Smooth muscle cell (in vitro differentiated cells): ENCODE measurements around the gene RPL29. TPM values are rescaled to one million over a fixed set of nuclear protein-coding genes. Genes with fewer than 3 reads are reported as not detected.

Experiments
- DNase-seq: peaks from one replicate; lab custom pipeline; 2025; ENCODE audit not compliant: unreplicated experiment; lab: John Stamatoyannopoulos, UW
- H2AFZ ChIP-seq: fragments of 200-600 bp; sonication (generic); 2 replicates; pipeline ENCODE4 v1.6.0; 2016; ENCODE audit warnings: antibody characterized with exemption, low read depth, mild to moderate bottlenecking
- H3F3A ChIP-seq: fragments of 200-600 bp; sonication (generic); 2 replicates; pipeline ENCODE4 v1.6.0; 2017; ENCODE audit warnings: antibody characterized with exemption, low read depth
- H3K27ac ChIP-seq: fragments of 200-600 bp; sonication (generic); 2 replicates; pipeline ENCODE4 v1.5.1; 2016; ENCODE audit warnings: low read depth, mild to moderate bottlenecking
- H3K27me3 ChIP-seq: fragments of 200-600 bp; sonication (generic); 2 replicates; pipeline ENCODE4 v1.6.1; 2016; ENCODE audit warnings: low read depth, mild to moderate bottlenecking
- H3K36me3 ChIP-seq: fragments of 200-600 bp; sonication (generic); 2 replicates; pipeline ENCODE4 v1.5.1; 2016; ENCODE audit warnings: low read depth
- H3K4me1 ChIP-seq: fragments of 200-600 bp; sonication (generic); 2 replicates; pipeline ENCODE4 v1.5.1; 2016; ENCODE audit warnings: low read depth
- H3K4me2 ChIP-seq: fragments of 200-600 bp; sonication (generic); 2 replicates; pipeline ENCODE4 v1.6.0; 2016; ENCODE audit warnings: mild to moderate bottlenecking
- H3K4me3 ChIP-seq: fragments of 200-600 bp; sonication (generic); 2 replicates; pipeline ENCODE4 v1.5.1; 2016; ENCODE audit warnings: mild to moderate bottlenecking
- H3K79me2 ChIP-seq: fragments of 200-600 bp; sonication (generic); 2 replicates; pipeline ENCODE4 v1.6.0; 2016; ENCODE audit warnings: low read depth, mild to moderate bottlenecking
- H3K9ac ChIP-seq: fragments of 200-600 bp; sonication (generic); 2 replicates; pipeline ENCODE4 v1.6.0; 2016; ENCODE audit warnings: low read depth
- H3K9me3 ChIP-seq: fragments of 200-600 bp; sonication (generic); replicated peaks from 2 replicates; pipeline ENCODE4 v1.5.1; 2016; ENCODE audit warnings: low read depth
- H4K20me1 ChIP-seq: fragments of 200-600 bp; sonication (generic); 2 replicates; pipeline ENCODE4 v1.6.0; 2016; ENCODE audit warnings: low read depth
- CTCF ChIP-seq: fragments of 200-600 bp; sonication (generic); IDR thresholded peaks from 2 replicates; pipeline ENCODE4 v1.5.1; 2017; ENCODE audit warnings: borderline replicate concordance, mild to moderate bottlenecking, antibody characterized with exemption; ENCODE audit not compliant: insufficient read depth, poor library complexity, severe bottlenecking
- WGBS: methylation state at CpG from one replicate; pipeline ENCODE4 v1.1.7; 2016; ENCODE audit warnings: low lambda C conversion rate; 5-methylcytosine and 5-hydroxymethylcytosine counted together
- polyA plus RNA-seq: library from polyadenylated mRNA; unstranded; fragments of >200 nt; fragmentation: Nextera tagmentation; extraction: Ambion mirVana; gene quantifications from 2 replicates; pipeline ENCODE4 v1.2.1, GENCODE V29; 2016
- total RNA-seq: library from RNA; depleted of rRNA; stranded (reverse); fragments of >200 nt; gene quantifications from 2 replicates; pipeline ENCODE4 v1.2.3, GENCODE V29; 2014

Gene RPL29
- total and polyA plus RNA-seq, 2 experiments from 2014 or later: 708 to 1,004 TPM

GRCh38 chr3:51961011-51961410, 34.7 kb downstream of the RPL29 start:
- DNase-seq: no peak
- Histone ChIP-seq H3K9ac (no peak overlapping the region), H3K36me3 (no peaks in the 10 kb centered on the region), H4K20me1 (peaks cover 50% of the 10 kb centered on the region), H3K27ac (no peak overlapping the region), H3K4me3 (no peak overlapping the region), H3K79me2 (peaks cover 25% of the 10 kb centered on the region), H3K9me3 (no peaks in the 10 kb centered on the region), H3K4me2 (no peak overlapping the region), H2AFZ (no peak overlapping the region), H3F3A (no peaks in the 10 kb centered on the region), H3K4me1 (peaks cover 35% of the 10 kb centered on the region), H3K27me3 (no peaks in the 10 kb centered on the region)
- WGBS: 97% methylated on average over 18 of the region's 18 CpGs
- no peak for TF ChIP-seq CTCF

- no peak for TF ChIP-seq CTCF
- H3K4me3 ChIP-seq: no peak overlapping the region
- DNase-seq: no peak
- 97% methylated on average over 10 of the region's 10 CpGs for WGBS
- H3K27me3 ChIP-seq: peaks cover 2% of the 10 kb centered on the region
- H3F3A ChIP-seq: no peaks in the 10 kb centered on the region
- H3K36me3 ChIP-seq: no peaks in the 10 kb centered on the region
- H3K27ac ChIP-seq: no peak overlapping the region
- peaks cover 50% of the 10 kb centered on the region for H4K20me1 ChIP-seq
- H3K4me2 ChIP-seq: no peak overlapping the region
- no peak overlapping the region for H2AFZ ChIP-seq
- H3K4me1 ChIP-seq: peaks cover 29% of the 10 kb centered on the region
- H3K9ac ChIP-seq: no peak overlapping the region
- H3K9me3 ChIP-seq: no peaks in the 10 kb centered on the region
- peaks cover 19% of the 10 kb centered on the region for H3K79me2 ChIP-seq
These were observed 35.3 kb downstream of the RPL29 start for GRCh38 chr3:51960386-51960785.

- no peak overlapping the region for H3K4me2 ChIP-seq
- no peaks in the 10 kb centered on the region for H3F3A ChIP-seq
- no peak overlapping the region for H2AFZ ChIP-seq
- H3K9me3 ChIP-seq: no peaks in the 10 kb centered on the region
- H3K27ac ChIP-seq: no peak overlapping the region
- TF ChIP-seq CTCF: no peak
- no peak for DNase-seq
- H3K4me3 ChIP-seq: no peak overlapping the region
- peaks cover 13% of the 10 kb centered on the region for H3K79me2 ChIP-seq
- peaks cover 22% of the 10 kb centered on the region for H3K4me1 ChIP-seq
- H3K27me3 ChIP-seq: peaks cover 8% of the 10 kb centered on the region
- 98% methylated on average over 7 of the region's 7 CpGs for WGBS
- H3K36me3 ChIP-seq: no peaks in the 10 kb centered on the region
- peaks cover 42% of the 10 kb centered on the region for H4K20me1 ChIP-seq
- H3K9ac ChIP-seq: no peak overlapping the region
These were observed 36.0 kb downstream of the RPL29 start for GRCh38 chr3:51959651-51960050.
